Pancreas (tissue), 10 donors: ENCODE measurements around the gene ITGAD. TPM values are rescaled to one million over a fixed set of nuclear protein-coding genes. Genes with fewer than 3 reads are reported as not detected.

Source experiments
- ATAC-seq, 4 donors: fragments of 200-7000 bp; cut with Tn5 transposase; one replicate each; pipeline versions ENCODE4 v1.8.0 to v1.9.1; 2020; ENCODE audit warnings: mild to moderate bottlenecking in 4 of 4, moderate library complexity in 4 of 4
- DNase-seq, 6 donors: peaks; one replicate each; pipeline ENCODE4 v3.0.0-alpha.2; 2020
- FAIRE-seq: peaks from 2 replicates; lab custom pipeline; 2012; peaks lifted over from hg19 to GRCh38; lab: Jason Lieb, UNC
- H3K27ac ChIP-seq, 4 donors: fragments of 200-600 bp; sonication (generic); 1 replicate in 3 of 4; 2 replicates in 1 of 4; pipeline versions ENCODE4 v1.5.0 to v1.8.0; 2020
- H3K27me3 ChIP-seq, 4 donors: fragments of 200-600 bp; one replicate each; pipeline ENCODE4 v1.8.0; 2021
- H3K36me3 ChIP-seq, 3 donors: fragments of 200-600 bp; sonication (generic) in 1 of 3; one replicate each; pipeline versions ENCODE4 v1.5.0 to v1.8.0; 2020 to 2021
- H3K4me1 ChIP-seq, 3 donors: fragments of 200-600 bp; one replicate each; pipeline ENCODE4 v1.8.0; 2021
- H3K4me3 ChIP-seq, 4 donors: fragments of 200-600 bp; sonication (generic) in 2 of 4; one replicate each; pipeline versions ENCODE4 v1.5.0 to v1.8.0; 2020 to 2021
- H3K9me3 ChIP-seq, 4 donors: fragments of 200-600 bp; one replicate each; pipeline ENCODE4 v1.8.0; 2021
- CTCF ChIP-seq, 4 donors: fragments of 200-600 bp; sonication (generic) in 3 of 4; IDR thresholded peaks; one replicate each; pipeline versions ENCODE4 v1.5.0 to v1.8.0; 2021; ENCODE audit warnings: antibody characterized with exemption in 4 of 4
- WGBS, 2 donors: extraction: QIAGEN DNeasy Blood & Tissue Kit; methylation state at CpG; one replicate each; pipeline ENCODE4 v1.1.7; 2013; 5-methylcytosine and 5-hydroxymethylcytosine counted together
- intact Hi-C, 3 donors: fragments of 100-400 bp; cut with DNase I; formaldehyde crosslinking; loops; one replicate each; pipeline versions ENCODE4 v1.11.1 to v1.14.2; 2022
- polyA plus RNA-seq, 2 donors: library from polyadenylated mRNA; stranded (reverse); fragments of 200-250 nt; gene quantifications; one replicate each; pipeline ENCODE4 v1.2.3, GENCODE V29; 2013
- total RNA-seq, 6 donors: library from RNA; stranded (reverse); fragmentation: NEBNext Ultra II Directional in 4 of 6; extraction: Animal tissue kit (Norgen Biotek cat#: 25700) in 4 of 6; gene quantifications; one replicate each; pipeline versions ENCODE4 v1.2.1 to v1.2.4, GENCODE V29; 2021 to 2023
- donor health status: healthy with polysubstance abuse.
- donor health status: DM: no; HTN: no; CAD: no; lungs with moderate emphysema.
- donor health status: DM: no; HTN: no; CAD: no.
- donor health status: control.
- donor health status: control.
- donor health status: Bipolar disorder and iron deficiency.
- donor health status: DM: yes; HTN: yes; CAD: no.
- donor health status: DM: no; HTN: no; CAD: no.
- donor health status: DM: no; HTN: no; CAD: no.
- donor health status: DM: yes; HTN: yes; CAD: no.

The ITGAD gene
- total and polyA plus RNA-seq, 8 donors, result 0.06 to 0.31 TPM; not detected in 6

GRCh38 chr16:31361201-31362110 is 31.7 kb upstream of the ITGAD start:
- H3K27ac ChIP-seq, result no peak overlapping the region
- ATAC-seq (no peak), FAIRE-seq (no peak), DNase-seq (peak in 1 of 6 donors; percentile 53)
- 65 to 72% methylated on average over 27 to 28 of the region's 28 CpGs for WGBS, 2 donors
- no peak for TF ChIP-seq CTCF (IDR thresholded peaks at IDR 0.05)
- no peaks in the 10 kb centered on the region for H3K36me3 ChIP-seq
- H3K4me3 ChIP-seq, result no peak overlapping the region
- no peaks in the 10 kb centered on the region for H3K27me3 ChIP-seq
- no peaks in the 10 kb centered on the region for H3K4me1 ChIP-seq
- no peaks in the 10 kb centered on the region for H3K9me3 ChIP-seq
- intact Hi-C loops, result no loop called here

- intact Hi-C loops, result no loop called here
- H3K4me3 ChIP-seq, result no peak overlapping the region
- H3K27ac ChIP-seq, result no peak overlapping the region
- FAIRE-seq (no peak), DNase-seq (no peak), ATAC-seq (no peak)
- WGBS, 2 donors, result 61 to 73% methylated on average over 18 to 26 of the region's 26 CpGs
- H3K4me1 ChIP-seq, result no peaks in the 10 kb centered on the region
- H3K36me3 ChIP-seq, result no peaks in the 10 kb centered on the region
- TF ChIP-seq CTCF (IDR thresholded peaks at IDR 0.05), result no peak
- H3K27me3 ChIP-seq, result no peaks in the 10 kb centered on the region
- H3K9me3 ChIP-seq, result no peaks in the 10 kb centered on the region
Observed at GRCh38 chr16:31362476-31363405, 30.4 kb upstream of the ITGAD start.

- Histone ChIP-seq H3K9me3 (no peaks in the 10 kb centered on the region), H3K27ac (no peak overlapping the region), H3K27me3 (no peaks in the 10 kb centered on the region), H3K4me3 (no peak overlapping the region), H3K36me3 (no peaks in the 10 kb centered on the region), H3K4me1 (no peaks in the 10 kb centered on the region)
- no peak for TF ChIP-seq CTCF (IDR thresholded peaks at IDR 0.05)
- no peak for FAIRE-seq
- no peak for DNase-seq
- WGBS, 2 donors, result 78 to 81% methylated on average over 8 of the region's 8 CpGs
- ATAC-seq, result no peak
- intact Hi-C loops, result no loop called here
Observed at GRCh38 chr16:31363721-31364120, 29.4 kb upstream of the ITGAD start.

GRCh38 chr16:31364421-31364820 is 28.7 kb upstream of the ITGAD start:
- 67 to 77% methylated on average over 6 of the region's 6 CpGs for WGBS, 2 donors
- intact Hi-C loops, result no loop called here
- Histone ChIP-seq H3K4me3 (no peak overlapping the region), H3K27ac (no peak overlapping the region), H3K36me3 (no peaks in the 10 kb centered on the region), H3K27me3 (no peaks in the 10 kb centered on the region), H3K9me3 (no peaks in the 10 kb centered on the region), H3K4me1 (no peaks in the 10 kb centered on the region)
- no peak for FAIRE-seq
- no peak for ATAC-seq
- DNase-seq, result peak in 1 of 6 donors; percentile 7
- no peak for TF ChIP-seq CTCF (IDR thresholded peaks at IDR 0.05)
